HFF-Myc (cell line): ENCODE measurements around the gene GNG12.

Experiments used
- DNase-seq: peaks from one replicate; pipeline ENCODE4 v3.0.0-alpha.2; 2011; ENCODE audit warnings: low read depth; ENCODE audit errors: extremely low read depth
- H3K4me3 ChIP-seq: replicated peaks from 2 replicates; pipeline ENCODE4 v1.5.1; 2011; ENCODE audit warnings: low read depth, mild to moderate bottlenecking, control low read depth, low read length
- TF ChIP-seq, protein P1 (sequence below): IDR thresholded peaks from 2 replicates; pipeline ENCODE4 v1.5.1; 2012; ENCODE audit warnings: mild to moderate bottlenecking, low read depth, low read length, control low read depth; ENCODE audit errors: missing control alignments

GNG12 gene

DNA sequence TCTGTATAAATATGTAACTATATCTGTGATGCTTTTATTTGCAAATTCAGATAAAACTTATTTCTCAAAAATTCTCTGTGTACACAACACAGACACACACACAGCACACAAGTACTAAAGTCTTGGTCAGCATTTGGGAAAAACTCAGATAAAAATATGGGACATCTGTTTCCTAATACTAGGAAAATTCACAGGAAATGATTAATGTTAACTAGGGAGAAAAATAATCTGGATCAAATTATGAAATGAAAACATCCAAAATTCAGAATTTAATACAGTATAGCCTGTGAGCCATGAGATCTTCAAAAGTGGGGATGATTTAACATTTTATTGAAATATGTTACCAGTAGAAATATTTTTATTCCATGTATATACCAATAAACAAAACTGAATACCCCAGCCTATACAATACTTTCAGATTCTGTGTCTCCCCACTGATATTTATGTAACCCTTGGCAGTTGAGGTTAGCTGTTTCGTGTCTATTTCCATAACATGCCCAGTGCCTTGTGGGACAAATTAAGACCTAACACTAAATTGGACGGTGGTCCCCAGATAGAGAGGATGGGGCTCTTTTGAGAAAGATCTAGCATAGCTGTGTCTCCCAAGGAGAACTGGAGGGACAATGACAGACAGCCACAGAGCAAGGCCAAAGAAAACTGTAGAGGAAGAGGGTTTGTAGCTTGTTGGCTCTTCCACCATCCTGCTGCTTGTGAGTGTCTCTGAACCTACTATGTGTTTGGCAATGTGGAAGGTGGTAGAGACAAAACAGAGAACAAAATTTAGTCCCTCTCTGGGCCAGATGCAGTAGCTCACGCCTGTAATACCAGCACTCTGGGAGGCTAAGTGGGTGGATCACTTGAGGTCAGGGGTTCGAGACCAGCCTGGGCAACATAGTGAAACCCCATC, 47.2 kb downstream of the GNG12 start:
- H3K4me3 ChIP-seq: no peak overlapping the region
- TF ChIP-seq, protein P1, sequence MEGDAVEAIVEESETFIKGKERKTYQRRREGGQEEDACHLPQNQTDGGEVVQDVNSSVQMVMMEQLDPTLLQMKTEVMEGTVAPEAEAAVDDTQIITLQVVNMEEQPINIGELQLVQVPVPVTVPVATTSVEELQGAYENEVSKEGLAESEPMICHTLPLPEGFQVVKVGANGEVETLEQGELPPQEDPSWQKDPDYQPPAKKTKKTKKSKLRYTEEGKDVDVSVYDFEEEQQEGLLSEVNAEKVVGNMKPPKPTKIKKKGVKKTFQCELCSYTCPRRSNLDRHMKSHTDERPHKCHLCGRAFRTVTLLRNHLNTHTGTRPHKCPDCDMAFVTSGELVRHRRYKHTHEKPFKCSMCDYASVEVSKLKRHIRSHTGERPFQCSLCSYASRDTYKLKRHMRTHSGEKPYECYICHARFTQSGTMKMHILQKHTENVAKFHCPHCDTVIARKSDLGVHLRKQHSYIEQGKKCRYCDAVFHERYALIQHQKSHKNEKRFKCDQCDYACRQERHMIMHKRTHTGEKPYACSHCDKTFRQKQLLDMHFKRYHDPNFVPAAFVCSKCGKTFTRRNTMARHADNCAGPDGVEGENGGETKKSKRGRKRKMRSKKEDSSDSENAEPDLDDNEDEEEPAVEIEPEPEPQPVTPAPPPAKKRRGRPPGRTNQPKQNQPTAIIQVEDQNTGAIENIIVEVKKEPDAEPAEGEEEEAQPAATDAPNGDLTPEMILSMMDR: no peak
- no peak for DNase-seq

DNA sequence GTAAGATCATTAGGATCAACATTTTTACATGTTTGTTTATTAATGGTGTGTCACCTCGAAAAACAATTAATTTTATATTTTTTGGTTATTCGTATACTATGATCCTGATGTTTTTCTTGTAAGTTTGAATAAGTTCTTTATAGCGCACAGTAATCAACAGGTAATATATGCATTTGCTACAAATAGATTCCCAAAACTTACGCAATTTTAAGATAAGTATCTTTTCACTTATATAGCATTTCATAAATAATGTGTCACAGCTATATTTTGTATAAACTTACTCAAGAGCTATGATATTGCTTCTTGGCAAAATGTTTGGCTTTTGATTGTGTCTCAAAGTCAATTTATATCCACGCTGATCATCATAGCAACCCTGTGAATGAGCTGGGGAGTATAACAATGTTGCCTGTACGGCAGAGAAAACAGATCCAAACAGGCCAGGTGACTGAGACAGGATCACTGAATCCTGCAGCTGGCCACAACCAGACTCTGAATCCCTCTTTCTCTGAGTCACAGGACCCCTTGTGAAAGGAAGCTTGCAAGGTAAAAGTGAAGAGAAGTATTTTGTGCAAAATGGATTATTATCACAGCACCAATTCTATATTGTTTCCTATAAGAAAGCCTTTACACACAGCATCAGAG, 48.6 kb downstream of the GNG12 start:
- no peak for DNase-seq
- H3K4me3 ChIP-seq: no peak overlapping the region
- TF ChIP-seq, protein P1: no peak

DNA sequence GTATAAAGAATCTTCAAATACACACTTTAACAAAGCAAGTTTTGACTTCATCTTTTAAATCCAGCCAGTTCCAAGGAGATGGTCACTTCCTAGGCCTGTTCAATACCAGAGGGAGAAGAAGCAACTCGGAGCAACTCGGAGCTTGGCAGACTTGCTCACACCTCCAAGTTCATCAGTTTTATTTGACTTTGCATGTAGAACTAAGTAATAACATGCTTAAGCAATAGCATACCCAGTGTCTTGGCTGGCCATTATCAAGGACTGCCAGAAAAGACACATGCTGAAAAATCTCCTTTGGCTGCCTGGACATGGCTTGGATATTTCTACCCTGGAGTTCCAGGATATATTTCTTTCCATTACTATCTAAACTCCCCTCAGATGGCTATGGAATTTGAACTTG, 52.6 kb downstream of the GNG12 start:
- no peak for DNase-seq
- TF ChIP-seq, protein P1: no peak
- no peak overlapping the region for H3K4me3 ChIP-seq

DNA sequence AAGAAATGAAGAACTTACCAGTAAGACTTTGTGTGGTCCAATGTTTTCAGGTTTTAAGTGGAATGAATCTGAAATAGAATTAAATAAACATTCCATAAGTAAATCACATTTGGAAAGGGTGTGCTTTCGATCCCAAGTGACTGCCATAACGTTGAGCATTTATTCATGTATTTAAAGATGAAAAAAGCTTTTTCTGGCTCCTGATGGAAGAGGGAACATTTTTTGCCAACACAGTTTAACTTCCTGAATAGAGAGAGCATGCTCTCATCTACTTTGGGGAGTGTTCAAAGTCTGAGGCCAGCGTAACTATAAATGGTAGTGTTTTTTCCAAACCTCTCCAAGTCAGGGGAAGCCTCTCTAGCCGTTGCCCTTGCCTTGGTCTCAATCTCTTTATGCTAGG, 55.8 kb downstream of the GNG12 start:
- TF ChIP-seq, protein P1: no peak
- no peak overlapping the region for H3K4me3 ChIP-seq
- no peak for DNase-seq

DNA sequence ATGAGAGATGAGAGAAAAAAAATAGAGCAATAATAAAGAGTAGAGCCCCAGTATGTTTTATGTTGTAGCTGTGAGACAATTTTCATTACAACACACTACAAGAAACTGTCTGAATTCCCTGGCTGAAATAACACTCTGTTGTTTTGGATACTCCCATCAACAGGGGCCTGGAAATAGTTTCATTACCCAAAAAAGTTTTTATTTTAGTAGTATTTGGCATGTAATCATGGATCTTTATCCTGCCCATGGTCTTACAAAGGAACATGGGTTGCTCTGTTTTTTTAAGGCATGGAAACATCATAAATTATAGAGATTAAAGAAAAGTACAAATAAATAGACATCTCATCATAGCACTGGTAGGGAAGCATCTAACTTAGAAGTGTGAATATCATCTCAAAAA, 56.3 kb downstream of the GNG12 start:
- TF ChIP-seq, protein P1: no peak
- H3K4me3 ChIP-seq: no peak overlapping the region
- no peak for DNase-seq

DNA sequence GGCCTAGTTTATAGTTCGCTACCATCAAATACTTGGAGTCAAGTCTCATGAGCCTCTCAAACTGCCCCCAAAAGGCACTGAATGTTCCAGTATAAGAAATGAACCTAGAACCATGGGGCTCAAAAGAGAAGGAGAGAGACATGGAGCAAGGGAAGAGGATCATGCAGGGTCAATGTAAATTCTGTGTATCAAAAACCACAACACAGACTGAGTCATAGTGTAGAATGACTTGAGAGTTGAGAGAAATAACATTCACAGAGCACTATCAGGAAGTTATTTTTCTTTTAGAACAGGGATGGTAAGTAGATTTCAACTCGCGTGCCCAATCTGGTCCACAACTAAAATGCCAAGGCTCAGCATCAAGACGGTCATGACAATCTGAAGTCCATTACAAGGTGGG, 59.8 kb downstream of the GNG12 start:
- TF ChIP-seq, protein P1: no peak
- no peak for DNase-seq
- no peak overlapping the region for H3K4me3 ChIP-seq
